RPMI8226 (cell line): ENCODE data around the gene B3GNT8.
"Not testable (repeated sequence)": the region's sequence is repeated elsewhere in the genome, so short reads cannot be mapped to it uniquely, and the experiment has no call there.

Experiments used
- DNase-seq: peaks from one replicate; pipeline ENCODE4 v3.0.0-alpha.2; 2015

B3GNT8 gene

DNA sequence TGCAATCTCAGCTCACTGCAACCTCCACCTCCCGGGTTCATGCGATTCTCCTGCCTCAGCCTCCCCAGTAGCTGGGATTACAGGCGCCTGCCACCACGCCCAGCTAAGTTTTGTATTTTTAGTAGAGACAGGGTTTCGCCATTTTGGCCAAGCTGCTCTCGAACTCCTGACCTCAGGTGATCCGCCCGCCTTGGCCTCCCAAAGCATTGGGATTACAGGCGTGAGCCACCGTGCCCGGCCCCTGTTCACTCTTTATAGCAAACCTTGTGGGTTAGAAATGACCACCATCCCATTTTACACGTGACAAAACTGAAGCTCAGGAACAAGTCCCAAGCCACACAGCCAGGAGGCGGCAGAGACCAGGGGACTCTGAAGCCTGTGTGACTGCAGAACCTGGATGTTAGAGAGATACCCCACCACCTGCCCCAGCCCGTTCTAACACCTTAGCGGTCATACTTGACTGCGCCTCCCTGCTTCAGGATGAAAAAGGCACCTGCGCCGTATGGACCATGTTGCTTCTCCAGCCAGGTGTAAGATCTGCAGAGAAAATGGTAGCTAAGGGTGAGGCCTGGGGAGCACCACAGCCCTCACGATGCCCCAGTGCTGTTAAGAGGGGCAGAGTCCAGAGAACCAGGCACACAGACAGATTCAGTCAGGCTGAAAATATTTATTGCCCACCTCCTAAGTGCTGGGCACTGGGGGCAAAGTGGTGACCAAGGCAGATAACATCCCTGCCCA, 8.9 kb upstream of the B3GNT8 start:
- no peak for DNase-seq

DNA sequence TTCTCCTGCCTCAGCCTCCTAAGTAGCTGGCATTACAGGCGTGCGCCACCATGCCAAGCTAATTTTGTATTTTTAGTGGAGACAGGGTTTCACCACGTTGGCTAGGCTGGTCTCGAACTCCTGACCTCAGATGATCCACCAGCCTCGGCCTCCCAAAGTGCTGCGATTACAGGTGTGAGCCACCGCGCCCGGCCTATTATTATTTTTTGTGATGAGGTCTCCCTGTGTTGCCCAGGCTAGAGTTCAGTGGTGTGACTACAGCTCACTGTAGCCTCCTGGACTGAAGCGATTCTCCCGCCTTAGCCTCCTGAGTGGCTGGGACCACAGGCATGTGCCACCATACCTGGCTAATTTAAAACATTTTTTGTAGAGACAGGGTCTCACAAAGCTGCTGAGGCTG, 8.2 kb upstream of the B3GNT8 start:
- DNase-seq, result not testable (repeated sequence)

DNA sequence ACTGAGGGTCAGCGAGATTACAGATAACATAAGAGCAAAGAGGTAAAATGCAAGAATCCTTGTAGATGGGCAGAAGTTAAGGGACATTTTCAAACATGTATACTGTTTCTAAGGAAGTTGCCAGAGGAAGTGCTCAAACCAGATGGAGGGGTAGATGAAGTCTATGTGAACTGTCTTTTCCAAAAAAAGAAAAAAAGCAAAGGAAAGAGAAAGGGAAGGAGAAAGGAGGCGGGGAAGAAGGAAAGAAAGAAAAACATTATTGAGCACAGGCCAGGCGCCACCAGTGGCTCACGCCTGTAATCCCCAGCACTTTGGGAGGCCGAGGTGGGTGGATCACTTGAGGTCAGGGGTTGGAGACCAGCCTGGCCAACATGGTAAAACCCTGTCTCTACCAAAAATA, 7.3 kb upstream of the B3GNT8 start:
- no peak for DNase-seq

DNA sequence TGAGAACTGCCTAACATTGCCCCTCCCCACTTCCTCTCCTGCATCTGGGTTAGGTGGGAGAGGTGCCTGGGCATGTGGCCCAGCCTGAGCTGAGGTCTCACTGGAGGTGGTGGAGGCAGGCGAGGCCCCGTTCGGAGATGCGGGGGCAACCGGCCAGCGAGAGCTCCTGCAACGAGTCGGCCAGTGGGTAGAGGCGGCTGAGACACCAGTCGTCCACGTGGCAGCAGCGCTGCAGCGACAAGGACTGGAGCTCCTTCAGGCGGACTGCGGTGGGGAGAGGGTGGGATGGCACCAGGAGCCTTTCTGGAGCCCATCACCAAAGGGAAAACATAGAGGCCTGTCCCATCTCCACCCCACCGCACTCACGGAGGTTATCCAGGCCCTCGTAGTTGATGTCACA, 6.0 kb upstream of the B3GNT8 start:
- no peak for DNase-seq

DNA sequence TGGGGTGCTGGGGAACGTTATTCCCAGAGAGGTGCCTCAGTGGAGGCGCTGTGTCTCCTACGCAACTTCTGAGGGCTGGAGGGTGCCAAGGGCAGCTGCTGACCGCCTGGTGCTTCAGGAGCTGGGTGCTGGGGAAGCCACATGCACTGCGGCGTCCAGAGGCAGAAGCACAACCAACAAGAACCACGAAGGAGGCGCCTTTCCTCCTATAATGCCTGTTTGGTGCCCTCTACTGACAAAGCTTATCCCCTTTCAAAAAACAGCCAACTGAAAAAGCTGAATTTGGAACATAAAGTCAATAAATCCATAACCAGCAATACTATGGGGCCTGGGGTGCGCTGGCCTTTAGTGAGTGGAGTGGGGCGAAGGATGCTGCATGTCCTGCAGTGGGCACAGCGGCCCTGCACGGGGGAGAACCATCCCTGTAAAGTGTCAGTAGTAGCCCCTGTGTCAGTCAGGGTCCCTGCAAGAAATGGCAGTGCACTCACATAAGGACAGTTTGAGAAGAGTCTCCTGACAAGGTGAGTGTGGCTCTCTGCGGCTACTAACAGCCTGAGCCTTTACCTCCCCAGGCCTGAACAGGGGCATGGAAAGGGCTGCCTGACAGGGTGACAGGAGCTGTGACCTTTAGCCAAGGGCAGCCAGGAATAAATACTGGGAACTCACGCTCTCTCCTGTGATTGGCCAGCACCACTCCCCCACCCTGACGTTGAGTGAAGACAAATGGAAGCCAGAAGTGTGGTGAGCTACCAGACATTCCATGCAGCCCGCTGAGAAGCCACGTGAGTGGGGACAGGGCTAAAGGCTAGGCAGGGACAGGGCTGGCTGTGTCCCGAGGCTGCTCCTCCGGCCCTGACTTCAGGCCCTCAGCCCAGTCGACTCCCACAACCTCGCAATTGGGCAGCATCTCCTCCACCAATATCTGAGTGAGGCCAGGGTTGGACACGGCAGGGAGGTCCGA, 4.5 kb upstream of the B3GNT8 start:
- DNase-seq, result no peak

DNA sequence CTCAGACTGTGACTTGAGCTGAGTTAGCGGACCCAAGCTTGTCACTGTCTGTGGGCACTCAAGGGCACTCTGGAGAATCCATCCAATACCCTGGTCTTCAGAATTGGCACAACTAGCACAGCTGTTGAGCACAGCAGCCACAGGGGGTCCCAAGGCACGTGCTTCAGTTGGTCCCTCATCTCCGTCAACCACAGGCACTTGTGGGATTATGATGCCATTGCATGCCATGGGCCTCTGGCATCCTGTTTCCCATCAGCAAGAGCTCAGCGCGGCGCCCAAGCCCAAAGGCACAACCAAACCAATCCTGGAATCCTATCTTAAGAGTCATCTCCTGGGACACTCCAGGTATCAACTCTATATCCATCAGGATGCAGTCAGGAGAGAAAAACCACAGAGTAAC, 3.7 kb upstream of the B3GNT8 start:
- no peak for DNase-seq

DNA sequence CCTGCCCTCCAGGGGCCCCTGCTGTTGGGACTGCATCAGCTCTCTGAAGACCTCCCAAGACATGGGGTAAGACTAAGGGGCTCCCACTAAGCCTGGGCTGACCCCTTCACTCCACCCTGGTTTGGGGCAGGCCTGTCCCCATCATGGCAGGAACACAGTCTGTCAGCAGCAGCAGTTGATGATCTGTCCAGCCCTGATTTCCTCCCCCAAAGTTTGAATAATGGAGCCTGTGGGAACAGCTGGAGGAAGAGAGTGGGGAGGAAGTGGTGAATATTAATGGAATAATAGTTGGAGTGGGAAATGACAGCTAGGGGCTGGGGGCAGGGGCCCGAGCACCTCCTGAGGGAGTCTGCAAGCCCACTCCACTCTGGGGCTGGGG, 1.3 kb upstream of the B3GNT8 start:
- DNase-seq, result no peak

DNA sequence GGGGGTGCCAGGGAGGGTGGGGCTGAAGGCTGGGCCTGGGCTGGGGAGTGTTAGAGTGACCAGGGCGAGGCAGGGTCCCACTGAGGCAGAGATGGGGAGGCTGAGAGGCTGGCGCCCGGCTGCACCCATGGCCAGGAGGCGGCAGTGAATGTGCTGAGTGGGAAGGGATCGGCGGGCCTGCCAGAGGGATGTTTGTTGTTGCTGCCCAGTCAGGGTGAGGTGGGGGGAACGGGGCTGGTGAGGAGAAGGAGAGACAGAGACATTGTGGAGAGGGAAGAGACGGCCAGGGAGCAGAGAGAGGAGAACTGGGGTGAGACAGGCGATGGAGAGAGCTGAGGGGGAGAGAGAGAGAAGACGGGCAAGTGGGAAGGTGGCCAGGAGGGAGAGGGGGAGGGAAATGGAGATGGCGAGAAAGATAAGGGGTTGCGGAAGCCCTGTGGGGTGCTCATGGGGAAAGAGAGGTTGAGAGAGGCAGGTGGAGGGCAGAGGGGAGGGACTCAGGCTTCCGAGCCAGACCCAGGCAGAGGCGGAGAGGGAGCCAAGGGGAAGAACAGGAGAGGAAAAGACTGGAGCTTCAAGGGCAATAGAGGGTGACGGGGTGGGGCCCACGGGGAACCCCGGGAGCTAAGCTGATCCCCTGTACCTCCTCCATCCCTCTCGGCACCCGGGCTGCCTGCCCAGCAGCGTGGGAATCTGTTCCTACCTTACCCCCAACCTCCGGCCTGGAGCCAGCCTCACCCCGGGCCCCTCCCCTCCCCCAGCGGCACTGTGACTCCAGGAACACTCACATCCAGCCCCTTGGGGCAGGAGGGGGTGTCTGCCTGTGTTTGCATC, 690 bp upstream of the B3GNT8 start:
- DNase-seq, result no peak

DNA sequence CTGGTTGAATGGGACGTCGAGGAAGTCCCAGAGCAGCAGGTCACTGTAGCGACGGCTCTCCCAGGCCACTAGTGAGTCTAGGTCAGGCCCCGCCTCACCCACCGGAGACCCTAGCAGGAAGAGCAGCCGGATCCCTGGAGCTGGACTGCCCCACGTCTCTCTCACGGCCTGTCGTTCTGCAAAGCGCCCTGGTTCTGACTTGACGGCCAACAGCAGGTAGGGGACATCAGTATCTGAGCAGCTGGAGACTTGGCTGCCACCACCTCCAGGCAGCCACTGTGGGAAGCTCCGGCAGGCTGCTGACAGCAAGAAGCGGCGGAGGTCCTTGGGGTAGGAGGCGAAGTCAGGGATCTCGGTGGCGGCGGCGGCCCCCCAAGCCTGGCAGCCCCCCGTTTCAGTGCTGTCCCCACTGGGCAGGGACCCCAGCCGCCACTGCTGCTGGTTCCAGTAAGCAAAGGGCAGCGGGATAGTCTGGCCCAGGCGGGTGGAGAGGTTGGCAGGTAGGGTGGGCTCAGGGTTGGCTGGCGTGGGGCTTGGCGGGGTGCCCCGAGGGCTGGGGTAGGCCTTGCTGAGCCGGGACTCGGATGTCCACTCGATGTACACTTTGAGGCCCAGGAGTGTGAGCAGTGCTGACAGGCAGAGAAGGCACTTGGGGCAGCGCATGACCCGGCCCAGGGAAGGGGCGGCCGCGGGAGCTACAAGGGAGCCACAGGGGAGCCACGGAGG, 895 bp downstream of the B3GNT8 start:
- no peak for DNase-seq

DNA sequence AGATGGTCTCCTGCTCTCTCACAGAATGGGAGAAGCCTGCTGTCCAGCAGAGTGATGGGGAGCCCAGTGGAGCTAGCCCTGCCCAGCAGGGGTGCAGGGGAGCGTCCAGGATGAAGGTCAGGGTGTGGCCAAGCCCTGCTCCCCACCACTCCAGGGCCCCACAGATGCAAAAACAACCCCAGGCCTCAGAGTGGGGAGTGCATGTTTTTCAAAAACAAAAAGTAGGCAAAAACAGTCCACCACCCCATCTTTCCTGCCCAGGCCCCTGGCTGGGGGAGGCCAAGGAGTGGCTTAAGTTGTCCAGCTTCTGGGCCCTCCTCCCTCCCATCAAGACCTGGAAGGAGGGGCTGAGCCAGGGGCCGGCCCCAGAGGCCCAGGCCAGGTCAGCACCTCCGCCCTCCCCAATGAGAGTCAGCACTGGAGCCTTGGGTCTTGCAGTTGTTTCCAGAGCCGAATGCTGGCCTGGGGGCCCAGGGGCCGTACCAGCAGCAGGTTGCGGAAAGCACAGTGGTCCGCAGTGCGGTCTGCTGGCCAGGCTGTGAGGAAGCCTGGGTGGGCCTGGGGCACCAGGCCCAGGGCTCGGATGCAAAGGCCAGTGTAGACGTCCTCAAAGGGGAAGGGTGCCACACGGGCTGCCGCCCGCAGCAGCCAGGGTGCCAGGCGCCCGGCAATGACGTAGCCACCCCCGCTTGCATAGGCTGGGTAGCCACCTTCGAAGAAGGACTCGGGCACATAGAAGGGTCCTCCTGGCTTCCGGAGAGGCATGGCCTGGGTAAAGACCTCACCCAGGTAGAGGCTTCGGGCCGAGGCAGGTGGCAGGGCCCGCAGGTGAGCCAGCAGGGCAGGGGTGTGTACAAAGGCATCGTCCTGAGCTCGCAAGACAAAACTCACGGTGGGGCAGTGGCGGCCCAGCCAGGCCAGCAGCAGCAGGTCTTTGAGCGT, 1.7 kb downstream of the B3GNT8 start:
- no peak for DNase-seq

DNA sequence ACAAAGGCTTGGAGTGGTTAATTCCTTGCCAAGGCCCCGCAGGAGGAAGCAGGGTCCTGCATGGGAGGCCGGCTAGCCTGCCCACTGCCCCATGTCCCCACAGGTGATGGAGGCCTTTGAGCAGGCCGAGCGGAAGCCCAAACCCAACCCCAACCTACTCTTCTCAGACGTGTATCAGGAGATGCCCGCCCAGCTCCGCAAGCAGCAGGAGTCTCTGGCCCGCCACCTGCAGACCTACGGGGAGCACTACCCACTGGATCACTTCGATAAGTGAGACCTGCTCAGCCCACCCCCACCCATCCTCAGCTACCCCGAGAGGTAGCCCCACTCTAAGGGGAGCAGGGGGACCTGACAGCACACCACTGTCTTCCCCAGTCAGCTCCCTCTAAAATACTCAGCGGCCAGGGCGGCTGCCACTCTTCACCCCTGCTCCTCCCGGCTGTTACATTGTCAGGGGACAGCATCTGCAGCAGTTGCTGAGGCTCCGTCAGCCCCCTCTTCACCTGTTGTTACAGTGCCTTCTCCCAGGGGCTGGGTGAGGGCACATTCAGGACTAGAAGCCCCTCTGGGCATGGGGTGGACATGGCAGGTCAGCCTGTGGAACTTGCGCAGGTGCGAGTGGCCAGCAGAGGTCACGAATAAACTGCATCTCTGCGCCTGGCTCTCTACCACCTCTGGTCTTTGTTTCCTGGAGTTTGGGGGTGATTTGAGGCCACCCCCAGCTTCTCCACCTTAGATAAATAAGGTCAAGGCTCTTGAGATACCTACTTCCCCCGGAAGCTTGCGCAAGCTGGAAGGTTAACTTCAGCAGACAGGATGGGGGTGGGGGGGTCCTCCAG, 2.6 kb downstream of the B3GNT8 start:
- DNase-seq, result no peak

DNA sequence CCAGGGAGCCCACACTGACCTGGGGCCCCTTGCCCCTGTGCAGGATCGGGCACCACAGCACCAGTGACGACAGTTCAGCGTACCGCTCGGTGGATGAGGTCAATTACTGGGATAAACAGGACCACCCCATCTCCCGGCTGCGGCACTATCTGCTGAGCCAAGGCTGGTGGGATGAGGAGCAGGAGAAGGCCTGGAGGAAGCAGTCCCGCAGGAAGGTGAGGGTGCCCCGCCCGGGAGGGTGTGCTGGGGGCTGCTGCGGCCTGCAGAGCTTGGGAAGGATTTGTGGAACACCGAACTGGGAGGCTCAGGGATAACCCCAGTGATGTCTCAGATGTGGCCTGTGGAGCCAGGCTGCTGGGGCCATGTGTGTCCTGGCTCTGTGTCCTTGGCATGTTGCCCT, 4.2 kb downstream of the B3GNT8 start:
- DNase-seq, result no peak

DNA sequence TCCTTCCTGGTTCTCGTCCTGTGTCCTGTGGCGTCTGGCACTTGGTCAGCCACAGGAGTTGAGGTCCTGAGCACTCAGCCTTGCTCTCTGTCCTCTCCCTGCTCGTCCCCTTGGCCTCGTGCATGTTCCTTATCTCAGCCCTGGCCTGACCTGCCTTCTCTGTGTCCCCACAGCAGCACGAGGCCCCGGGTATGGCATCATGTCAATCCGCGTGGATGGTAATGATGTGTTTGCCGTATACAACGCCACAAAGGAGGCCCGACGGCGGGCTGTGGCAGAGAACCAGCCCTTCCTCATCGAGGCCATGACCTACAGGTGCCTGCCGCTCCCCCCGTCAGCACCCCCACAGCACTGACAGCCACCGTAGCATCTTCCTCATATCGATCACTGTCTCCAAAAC, 4.7 kb downstream of the B3GNT8 start:
- no peak for DNase-seq

DNA sequence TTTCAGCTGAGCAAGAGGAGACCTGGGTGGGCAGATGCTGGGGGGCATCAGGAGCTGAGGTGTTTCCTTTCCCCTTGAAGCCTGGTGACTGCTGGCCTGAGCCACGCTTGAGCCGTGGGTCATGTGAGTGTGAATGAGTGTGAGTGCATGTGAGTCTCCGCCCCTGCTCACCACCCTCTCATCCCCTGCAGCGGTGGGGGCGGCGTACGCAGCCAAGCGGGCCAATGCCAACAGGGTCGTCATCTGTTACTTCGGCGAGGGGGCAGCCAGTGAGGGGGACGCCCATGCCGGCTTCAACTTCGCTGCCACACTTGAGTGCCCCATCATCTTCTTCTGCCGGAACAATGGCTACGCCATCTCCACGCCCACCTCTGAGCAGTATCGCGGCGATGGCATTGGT, 5.2 kb downstream of the B3GNT8 start:
- DNase-seq, result no peak

DNA sequence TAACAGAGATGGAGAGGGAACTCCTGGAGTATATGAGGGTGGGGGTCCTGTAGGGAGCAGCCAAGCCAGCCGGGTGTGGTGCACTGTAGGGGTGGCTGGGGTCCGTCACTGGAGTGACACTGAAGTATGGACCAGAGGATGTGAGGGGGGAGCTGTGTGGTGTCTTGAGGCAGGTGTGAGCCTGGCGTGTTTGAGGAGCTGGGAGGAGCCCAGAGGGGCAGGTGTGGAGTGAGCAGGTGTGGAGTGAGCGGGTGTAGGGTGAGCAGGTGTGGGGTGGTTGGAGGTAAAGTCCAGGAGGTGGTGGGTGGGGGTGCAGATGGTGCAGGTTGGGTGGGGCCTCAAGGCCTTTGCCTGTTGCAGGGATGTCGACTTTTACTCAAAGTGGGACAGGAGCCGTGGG, 5.9 kb downstream of the B3GNT8 start:
- no peak for DNase-seq

DNA sequence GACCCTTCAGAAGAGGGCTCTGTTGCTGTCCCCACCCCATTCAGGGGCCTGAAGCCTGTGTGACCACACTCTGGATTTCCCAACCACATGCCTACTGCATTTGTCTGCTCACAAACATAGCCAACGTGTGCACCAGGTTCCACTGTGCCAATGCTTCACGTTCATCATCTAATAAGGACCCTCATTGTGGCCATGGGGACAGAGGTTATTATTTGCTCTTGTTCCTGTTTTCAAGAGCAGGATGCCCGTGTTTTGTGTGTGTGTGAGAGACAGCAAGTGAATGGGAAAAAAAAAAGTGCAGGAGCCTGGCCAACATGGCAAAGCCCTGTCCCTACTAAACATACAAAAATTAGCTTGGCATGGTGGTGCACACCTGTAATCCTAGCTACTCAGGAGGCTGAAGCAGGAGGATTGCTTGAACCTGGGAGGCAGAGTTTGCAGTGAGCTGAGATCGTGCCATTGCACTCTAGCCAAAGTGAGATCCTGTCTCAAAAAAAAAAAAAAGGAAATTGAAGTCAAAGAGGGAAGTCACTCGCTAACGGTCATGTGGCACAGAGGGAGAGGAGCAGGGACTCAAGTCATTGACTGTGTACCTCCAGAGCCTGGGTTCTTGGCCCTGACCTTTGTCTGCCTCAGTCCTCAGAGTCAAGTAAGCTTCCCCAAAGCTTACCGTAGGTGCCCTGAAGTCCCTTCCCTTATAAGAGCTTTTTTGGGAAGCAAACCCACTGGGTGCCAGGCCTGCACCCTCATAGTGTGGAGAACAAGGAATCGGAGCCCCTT, 6.9 kb downstream of the B3GNT8 start:
- no peak for DNase-seq

DNA sequence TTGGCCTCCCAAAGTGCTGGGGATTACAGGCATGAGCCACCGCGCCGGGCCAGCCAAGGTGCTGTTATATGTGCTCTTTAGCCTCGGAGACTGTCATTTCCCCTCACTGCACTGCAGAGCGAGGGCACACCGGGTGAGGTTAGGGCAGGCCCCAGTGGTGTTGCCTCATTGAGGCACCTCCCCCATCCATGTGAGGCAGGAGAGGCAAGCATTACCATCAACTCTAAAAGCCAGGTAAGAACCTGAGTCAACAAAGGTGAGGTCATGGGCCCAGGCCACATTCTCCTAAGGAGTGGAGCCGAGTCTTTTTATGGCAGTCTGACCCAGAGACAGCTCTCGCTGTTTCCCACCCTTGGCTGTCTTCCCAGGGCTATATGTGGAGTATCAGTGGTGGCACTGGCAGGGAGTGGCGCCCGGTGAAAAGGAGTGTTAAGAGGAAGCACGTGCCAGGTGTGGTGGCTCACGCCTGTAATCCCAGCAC, 10.9 kb downstream of the B3GNT8 start:
- no peak for DNase-seq

DNA sequence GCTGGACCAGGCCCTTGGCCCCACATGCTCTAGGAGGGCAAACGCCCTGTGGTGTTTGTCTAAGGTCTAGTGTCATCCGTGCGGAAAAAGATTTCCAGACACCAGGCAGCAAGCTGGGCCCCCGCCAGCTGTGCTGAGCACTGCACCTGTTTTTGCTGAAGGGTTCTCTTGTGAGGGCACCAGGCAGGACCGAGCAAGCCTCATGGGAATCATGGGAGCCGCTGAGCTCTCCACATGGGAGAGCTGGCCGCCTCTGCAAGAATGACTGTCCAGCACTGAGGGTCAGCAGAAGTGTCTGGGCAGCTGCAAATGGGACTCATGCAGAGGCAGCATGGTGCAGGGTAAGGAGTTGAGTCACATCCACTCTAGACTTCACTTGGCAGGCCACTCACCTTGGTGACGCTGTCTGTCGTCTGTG, 12.0 kb downstream of the B3GNT8 start:
- DNase-seq, result no peak

DNA sequence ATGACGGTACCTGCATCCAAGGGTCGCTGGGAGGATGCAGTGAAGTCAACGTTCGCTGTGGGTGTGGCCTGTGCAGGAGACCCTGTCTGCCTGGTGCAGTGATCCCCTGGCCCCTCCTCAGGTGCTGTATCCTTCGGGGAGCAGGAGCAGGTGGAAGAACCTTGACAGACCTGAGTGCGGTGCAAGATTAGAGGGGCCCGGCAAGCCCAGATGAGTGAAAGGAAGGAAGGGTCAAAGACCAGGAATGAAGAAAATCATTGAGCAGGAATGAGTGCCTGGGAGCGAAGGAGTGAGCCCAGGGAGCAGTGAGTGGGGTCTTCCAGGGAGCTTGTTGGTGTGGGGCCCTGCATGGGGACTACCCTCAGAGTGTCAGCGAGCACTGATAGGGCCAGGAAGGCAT, 12.7 kb downstream of the B3GNT8 start:
- no peak for DNase-seq

DNA sequence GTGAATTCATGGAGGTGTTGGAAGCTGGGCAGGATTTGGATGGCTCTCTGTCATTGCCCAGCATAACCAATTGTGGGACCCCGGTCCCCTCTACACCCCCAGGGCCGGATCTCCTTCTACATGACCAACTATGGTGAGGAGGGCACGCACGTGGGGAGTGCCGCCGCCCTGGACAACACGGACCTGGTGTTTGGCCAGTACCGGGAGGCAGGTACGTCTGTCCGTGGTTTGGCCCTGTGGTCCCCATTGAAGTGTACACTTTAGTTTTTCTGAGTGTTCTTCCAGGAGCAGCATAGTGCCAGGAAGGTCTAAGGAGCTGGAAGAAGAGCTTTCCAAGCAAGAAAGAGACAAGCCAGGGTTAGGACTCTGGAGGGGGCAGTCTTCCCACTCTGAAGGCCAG, 13.2 kb downstream of the B3GNT8 start:
- no peak for DNase-seq
